ENCODE measurements around the gene PPP1R12B.
"Not testable (repeated sequence)": the region's sequence is repeated elsewhere in the genome, so short reads cannot be mapped to it uniquely, and the experiment has no call there.

Gene PPP1R12B

DNA sequence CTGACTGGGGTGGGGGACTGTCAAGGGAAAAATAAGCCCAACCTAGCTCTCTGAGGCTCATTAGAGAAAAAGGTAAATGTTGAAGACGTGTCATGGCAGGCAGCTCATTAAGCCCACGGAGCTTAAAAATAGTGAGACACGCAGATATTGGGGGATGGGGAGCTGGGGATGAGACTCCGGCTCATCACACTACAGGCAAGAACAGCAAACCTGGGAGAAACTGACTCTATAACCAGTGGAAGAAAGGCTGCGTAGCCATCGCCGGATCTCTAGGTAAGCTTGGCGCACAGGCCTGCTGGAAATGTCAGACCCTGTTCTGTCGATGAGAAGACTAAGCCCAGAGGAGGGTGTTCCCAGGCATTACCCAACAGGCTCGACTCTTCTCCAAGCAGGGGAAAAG lies 283.7 kb downstream of the PPP1R12B start:
- DNase-seq (ENCODE audit: low spot score), result no peak

DNA sequence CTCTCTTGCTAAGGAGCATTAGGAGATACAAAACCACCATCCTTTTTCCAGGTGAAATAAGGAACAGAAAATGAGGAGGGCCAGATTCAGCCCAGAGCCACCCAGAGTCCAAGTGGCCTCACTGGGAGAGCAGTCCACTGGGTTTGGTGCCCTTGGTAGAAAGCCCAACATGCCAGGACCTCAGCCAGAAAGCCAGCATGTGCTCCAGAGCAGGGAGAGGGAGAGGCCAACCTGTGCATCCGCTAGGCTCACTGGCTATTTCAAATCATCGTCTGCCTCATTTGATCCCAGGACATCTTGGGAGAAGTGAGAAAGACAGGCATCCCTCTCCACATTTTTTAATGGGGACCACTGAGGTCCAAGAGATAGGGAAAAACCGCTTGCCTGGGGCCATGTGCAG lies 287.7 kb downstream of the PPP1R12B start:
- not testable (repeated sequence) for DNase-seq (ENCODE audit: low spot score)

DNA sequence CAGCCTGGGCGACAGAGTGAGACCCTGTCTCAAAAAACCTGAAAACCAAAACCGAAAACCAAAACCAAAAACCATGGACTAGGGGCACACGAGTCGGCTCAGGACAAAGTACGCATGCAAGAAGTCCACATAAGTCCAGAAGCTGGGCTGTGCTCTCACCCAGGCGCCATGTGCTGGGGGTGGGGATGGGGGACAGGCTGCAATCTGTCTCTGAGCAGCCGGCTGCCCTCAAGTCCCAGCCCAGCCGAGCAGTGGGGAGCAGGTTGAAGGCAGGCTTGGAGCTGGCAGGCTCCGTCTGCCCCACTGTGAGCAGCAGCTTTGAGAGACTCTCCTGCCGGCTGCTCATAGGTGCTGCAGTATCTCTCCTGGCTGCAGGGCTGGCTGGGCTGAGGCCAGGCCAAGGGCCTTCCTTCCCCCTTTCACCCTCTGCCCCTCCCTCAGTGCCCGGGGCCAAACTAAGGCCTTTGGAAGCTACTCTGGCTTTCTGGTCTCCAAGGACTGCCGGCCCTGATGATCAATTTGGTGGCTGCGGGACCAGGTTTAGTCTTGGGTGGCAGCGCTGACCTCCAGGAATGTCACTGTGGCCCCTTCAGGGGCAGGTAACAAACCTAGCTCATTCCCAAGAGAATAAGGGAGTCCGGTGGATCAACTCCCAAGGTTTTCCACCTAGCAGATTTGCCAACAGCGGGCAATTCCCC lies 289.0 kb downstream of the PPP1R12B start:
- DNase-seq (ENCODE audit: low spot score), result not testable (repeated sequence)

DNA sequence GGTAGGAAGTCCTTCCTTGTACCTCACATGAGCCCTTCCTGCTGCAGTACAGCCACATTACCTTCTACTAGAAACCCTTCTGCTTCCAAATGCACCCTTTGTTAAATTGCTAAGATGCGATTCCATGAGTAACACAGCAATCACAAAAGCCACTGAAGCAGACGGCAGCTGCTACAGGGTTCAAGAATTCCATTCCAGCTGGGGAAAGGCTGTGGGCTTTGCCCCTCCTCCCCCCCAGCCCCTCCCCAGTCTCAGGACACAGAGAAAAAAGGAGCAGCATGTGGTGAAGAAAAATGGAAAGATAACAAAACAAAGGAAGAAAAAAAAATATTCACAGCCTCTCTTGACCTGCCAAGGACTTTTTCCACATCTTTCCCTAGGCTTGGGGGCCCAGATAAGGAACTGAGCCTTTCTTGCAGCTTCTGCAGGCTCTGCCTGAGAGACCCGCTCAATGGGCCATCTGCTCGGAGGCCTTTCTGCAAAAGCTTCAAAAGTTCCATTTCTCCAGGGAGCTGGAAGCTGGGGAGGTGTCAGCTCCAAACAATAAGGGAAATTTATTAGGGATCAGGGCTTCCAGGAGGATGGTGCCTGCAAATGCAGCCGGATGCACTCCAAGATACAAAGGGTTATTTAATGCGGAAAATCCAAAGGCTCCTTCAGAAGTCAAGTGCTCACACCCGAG lies 289.7 kb downstream of the PPP1R12B start:
- DNase-seq (ENCODE audit: low spot score), result no peak

DNA sequence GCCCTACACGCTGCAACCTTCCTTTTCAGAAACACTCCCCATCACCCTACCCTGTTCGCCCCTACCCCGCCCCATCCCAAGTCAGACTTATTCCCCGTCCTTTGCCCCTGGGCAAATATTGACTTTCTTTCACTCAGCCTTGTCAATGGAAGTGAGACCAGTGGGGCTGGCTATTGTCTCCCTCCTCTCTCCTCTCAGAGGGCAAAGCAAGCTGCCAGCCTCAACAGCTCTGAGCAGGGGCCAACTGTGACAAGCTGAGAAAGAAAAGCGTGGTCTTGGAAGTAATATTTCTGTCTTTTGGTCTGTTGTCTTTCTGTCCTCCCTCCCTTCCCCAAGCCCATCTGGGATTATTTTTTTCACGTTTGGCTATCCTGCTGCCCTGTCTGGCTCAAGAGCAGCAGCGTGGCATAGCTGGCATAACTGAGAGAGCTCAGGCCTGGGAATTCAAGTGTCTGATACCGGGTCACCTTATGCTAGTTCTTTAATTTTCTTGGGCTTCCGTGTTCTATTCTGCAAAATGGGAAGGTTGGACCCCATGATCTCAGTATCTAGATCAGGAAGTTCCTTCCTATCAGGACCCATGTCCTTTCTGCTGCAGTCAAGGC lies 290.3 kb downstream of the PPP1R12B start:
- not testable (repeated sequence) for DNase-seq (ENCODE audit: low spot score)

DNA sequence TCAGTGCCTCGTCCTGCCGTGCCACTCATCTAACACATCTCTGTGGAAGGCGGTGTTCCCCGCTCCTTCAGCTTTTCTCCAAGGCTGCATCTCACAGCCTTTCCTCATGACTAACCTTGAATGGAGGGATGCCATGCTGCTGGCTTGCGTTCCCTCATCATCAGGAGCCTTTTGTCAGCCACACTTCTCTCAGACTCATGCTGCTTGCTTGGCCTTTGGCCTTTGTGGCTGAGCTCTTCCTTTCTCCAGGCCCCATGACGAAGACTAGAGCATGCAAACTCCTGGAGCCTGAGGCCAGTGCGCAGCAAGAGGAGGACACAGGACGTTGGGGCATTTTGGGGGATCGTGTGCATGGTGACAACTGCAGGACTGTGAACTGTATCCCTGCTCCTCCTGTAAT lies 291.0 kb downstream of the PPP1R12B start:
- no peak for DNase-seq (ENCODE audit: low spot score)

DNA sequence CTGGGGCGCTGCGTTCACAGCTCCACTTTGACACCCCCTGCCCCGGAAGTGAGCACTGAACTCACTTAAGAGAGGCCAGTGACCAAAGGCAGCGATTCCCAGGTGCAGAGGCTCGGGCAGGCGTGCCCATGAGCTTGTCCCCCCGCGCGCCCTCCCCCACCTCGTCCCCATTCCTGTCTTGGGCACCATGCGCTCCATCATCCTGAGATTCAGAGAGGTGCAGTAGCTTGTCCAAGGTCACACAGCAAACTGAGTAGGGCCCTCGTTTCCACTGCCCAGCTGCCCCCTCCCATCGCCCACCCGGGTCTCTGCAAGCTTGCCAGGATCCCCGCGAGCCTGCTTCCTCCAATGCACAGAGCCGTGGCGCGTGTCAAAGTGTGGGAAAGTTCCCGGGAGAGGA lies 293.7 kb downstream of the PPP1R12B start:
- no peak for DNase-seq (ENCODE audit: low spot score)
